Sigmoid colon (tissue), 7 donors: Measurements from ENCODE around the gene MPZL1. TPM values are rescaled to one million over a fixed set of nuclear protein-coding genes. Genes with fewer than 3 reads are reported as not detected.

Experiments used
- DNase-seq: peaks from one replicate; pipeline ENCODE4 v3.0.0-alpha.2; 2019
- H3K27ac ChIP-seq, 4 donors: fragments of 200-600 bp; sonication (generic); one replicate each; pipeline ENCODE4 v1.5.1; 2016 to 2019; ENCODE audit warnings: mild to moderate bottlenecking in 1 of 4
- H3K27me3 ChIP-seq, 3 donors: fragments of 200-600 bp; sonication (generic); one replicate each; pipeline ENCODE4 v1.5.1; 2019; ENCODE audit warnings: mild to moderate bottlenecking in 1 of 3
- H3K36me3 ChIP-seq, 4 donors: fragments of 200-600 bp; sonication (generic); one replicate each; pipeline ENCODE4 v1.5.1; 2016 to 2019
- H3K4me1 ChIP-seq, 4 donors: fragments of 200-600 bp; sonication (generic); one replicate each; pipeline ENCODE4 v1.5.1; 2017 to 2019
- H3K4me3 ChIP-seq, 4 donors: fragments of 200-600 bp; sonication (generic); one replicate each; pipeline ENCODE4 v1.5.1; 2017 to 2019; ENCODE audit warnings: mild to moderate bottlenecking in 2 of 4, moderate library complexity in 1 of 4
- H3K9me3 ChIP-seq, 4 donors: fragments of 200-600 bp in 3 of 4; sonication (generic) in 3 of 4; one replicate each; pipeline versions ENCODE4 v1.5.1 to v1.6.1; 2013 to 2019
- EP300 ChIP-seq, 4 donors: sonication (generic); formaldehyde crosslinking; IDR thresholded peaks; one replicate each; pipeline ENCODE4 v1.6.1; 2017; ENCODE audit warnings: antibody characterized with exemption in 4 of 4
- POLR2A ChIP-seq, 2 donors: fragments of 450-650 bp; IDR thresholded peaks; one replicate each; pipeline ENCODE4 v1.6.1; 2016; ENCODE audit warnings: antibody characterized with exemption in 2 of 2, mild to moderate bottlenecking in 2 of 2, moderate library complexity in 2 of 2
- POLR2AphosphoS5 ChIP-seq, 4 donors: sonication (generic); formaldehyde crosslinking; IDR thresholded peaks; one replicate each; pipeline ENCODE4 v1.6.1; 2017; ENCODE audit warnings: antibody characterized with exemption in 4 of 4
- WGBS, 2 donors: extraction: QIAGEN DNeasy Blood & Tissue Kit; methylation state at CpG; one replicate each; pipeline ENCODE4 v1.1.7; 2013; 5-methylcytosine and 5-hydroxymethylcytosine counted together
- intact Hi-C: fragments of 100-400 bp; cut with DNase I; formaldehyde crosslinking; loops from one replicate; pipeline ENCODE4 v1.15.1; 2023
- polyA plus RNA-seq, 3 donors: library from polyadenylated mRNA; stranded (reverse); fragments of 200-250 nt; gene quantifications; one replicate each; pipeline ENCODE4 v1.2.3, GENCODE V29; 2013
- total RNA-seq, 4 donors: library from RNA; depleted of rRNA; stranded (reverse); fragments of >200 nt; gene quantifications; one replicate each; pipeline ENCODE4 v1.1.0, GENCODE V29; 2016
- TF ChIP-seq, protein P1 (sequence below), 4 experiments: fragments of 450-650 bp in 3 of 4; fragments of 200-600 bp in 1 of 4; IDR thresholded peaks; one replicate each; pipeline ENCODE4 v1.5.1; 2016 to 2019; ENCODE audit warnings: antibody characterized with exemption in 4 of 4, mild to moderate bottlenecking in 3 of 4, moderate library complexity in 2 of 4
- donor health status: healthy with polysubstance abuse.
- donor health status: Bipolar disorder and iron deficiency.
- donor health status: healthy.

The MPZL1 gene
- total and polyA plus RNA-seq, 7 donors = 8.8 to 69.5 (median 52.4) TPM

DNA sequence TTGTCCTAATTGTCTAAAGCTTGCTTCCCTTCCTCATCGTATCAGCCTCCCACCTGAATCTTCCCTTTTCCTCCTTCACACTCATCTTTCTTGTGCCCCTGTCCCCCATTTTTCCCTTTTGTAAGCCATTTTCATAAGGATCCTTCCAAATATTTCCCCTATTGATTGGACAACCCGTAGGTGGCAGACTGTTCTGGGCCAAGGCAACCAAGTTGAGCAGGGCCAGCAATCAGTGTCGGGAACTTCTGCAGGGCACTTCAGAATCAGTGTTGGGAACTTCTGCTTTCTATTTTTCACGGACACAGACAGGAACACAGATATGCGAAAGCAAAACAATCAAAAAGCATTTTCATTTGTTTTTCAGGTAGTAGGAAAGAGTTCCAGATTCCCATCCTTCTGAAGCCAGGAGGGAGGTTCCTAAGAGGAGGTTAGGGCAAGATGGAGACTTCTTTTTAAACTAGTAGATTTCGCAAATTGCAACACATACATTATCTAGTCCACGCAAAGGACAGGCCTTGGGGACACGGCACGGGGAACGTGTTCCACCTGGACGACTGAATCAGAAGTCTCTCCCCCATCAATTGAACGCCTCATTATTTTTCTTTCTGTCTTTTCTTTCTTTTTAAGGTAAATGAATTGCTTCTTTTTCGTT lies 691 bp upstream of the MPZL1 start:
- intact Hi-C loops = loop anchor here (5.0 kb wide), 1 partner anchor 216 kb away; the partner anchor contains the start of genes DCAF6 and MPC2
- H3K4me1 ChIP-seq = peaks cover 0 to 43% (median 31%) of the 10 kb centered on the region in 4 donors
- H3K9me3 ChIP-seq = no peaks in the 10 kb centered on the region
- peak overlapping the region; percentile 91 to 99 (median 98) for H3K4me3 ChIP-seq
- no peak for TF ChIP-seq POLR2AphosphoS5 (IDR thresholded peaks at IDR 0.05)
- TF ChIP-seq, protein P1, sequence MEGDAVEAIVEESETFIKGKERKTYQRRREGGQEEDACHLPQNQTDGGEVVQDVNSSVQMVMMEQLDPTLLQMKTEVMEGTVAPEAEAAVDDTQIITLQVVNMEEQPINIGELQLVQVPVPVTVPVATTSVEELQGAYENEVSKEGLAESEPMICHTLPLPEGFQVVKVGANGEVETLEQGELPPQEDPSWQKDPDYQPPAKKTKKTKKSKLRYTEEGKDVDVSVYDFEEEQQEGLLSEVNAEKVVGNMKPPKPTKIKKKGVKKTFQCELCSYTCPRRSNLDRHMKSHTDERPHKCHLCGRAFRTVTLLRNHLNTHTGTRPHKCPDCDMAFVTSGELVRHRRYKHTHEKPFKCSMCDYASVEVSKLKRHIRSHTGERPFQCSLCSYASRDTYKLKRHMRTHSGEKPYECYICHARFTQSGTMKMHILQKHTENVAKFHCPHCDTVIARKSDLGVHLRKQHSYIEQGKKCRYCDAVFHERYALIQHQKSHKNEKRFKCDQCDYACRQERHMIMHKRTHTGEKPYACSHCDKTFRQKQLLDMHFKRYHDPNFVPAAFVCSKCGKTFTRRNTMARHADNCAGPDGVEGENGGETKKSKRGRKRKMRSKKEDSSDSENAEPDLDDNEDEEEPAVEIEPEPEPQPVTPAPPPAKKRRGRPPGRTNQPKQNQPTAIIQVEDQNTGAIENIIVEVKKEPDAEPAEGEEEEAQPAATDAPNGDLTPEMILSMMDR (IDR thresholded peaks at IDR 0.05) = peak in 1 of 4 experiments; percentile 15
- no peaks in the 10 kb centered on the region for H3K36me3 ChIP-seq
- DNase-seq = no peak
- H3K27me3 ChIP-seq = no peaks in the 10 kb centered on the region
- peak overlapping the region; percentile 89 to 97 (median 94) for H3K27ac ChIP-seq
- WGBS, 2 donors = 5 to 18% methylated on average over 13 of the region's 13 CpGs

DNA sequence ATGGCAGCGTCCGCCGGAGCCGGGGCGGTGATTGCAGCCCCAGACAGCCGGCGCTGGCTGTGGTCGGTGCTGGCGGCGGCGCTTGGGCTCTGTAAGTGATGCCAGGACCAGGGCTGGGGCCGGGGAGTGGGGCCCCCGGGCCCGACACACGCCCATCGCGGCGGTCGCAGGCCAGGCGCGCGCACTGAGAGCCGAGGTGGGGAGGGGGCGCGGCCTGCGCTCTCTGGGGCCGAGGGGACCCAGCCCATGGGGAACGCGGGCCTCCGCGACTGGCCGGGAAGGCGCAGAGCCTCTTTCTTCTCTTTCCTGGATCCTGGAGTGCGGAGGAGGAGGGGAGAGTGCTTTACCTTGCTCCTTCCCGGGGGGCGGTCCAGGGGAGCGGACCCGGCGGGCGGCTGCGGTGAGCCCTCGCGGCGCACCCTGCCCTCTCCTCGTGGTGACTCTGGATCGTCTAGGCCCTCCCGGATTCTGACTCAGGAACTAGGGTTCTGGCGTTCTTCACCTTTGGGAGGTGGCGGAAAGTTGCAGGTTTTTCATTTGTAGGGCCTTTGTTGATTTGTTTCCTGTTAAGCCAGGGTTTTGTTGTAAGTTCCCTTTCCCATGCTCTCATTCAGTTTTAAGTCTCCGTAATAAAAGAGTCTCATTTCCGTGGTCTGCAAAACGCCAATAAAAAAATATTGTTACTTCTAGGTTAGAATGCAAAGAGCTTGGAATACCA lies 529 bp downstream of the MPZL1 start:
- peak overlapping the region; percentile 91 to 99 (median 98) for H3K4me3 ChIP-seq
- 0 to 1% methylated on average over 52 of the region's 52 CpGs for WGBS, 2 donors
- intact Hi-C loops = loop anchor here (2.0 to 5.0 kb wide), 2 partner anchors 80 to 215 kb away; partner anchors contain the start of genes DCAF6 and MPC2
- TF ChIP-seq POLR2A (IDR thresholded peaks at IDR 0.05) (no peak), EP300 (IDR thresholded peaks at IDR 0.05) (no peak), POLR2AphosphoS5 (IDR thresholded peaks at IDR 0.05) (no peak)
- TF ChIP-seq, protein P1 (IDR thresholded peaks at IDR 0.05) = peak in 1 of 4 experiments; percentile 5
- no peaks in the 10 kb centered on the region for H3K27me3 ChIP-seq
- H3K4me1 ChIP-seq = peaks cover 0 to 53% (median 36%) of the 10 kb centered on the region in 4 donors
- DNase-seq = peak; percentile 75
- H3K36me3 ChIP-seq = no peaks in the 10 kb centered on the region
- H3K9me3 ChIP-seq = no peaks in the 10 kb centered on the region
- peak overlapping the region; percentile 89 to 97 (median 94) for H3K27ac ChIP-seq

DNA sequence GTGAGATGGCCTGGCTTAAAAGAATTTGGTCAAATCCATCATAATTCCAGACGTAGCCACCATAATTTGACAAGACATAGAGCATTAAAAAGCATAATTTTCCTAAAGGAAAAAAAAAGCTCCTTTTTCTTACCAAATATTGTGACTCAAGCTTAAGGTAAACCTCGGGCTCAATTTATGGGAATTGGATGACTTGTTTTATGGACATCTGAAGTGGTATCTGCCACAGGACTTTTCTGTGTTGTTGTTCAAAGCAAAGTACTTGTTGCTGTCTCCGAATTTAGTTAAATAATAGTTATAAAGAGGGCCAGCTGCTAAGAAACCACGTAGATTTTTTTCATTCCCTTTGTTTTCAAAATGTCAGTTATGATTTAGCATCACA lies 1.1 kb downstream of the MPZL1 start:
- 4 to 17% methylated on average over 4 of the region's 4 CpGs for WGBS, 2 donors
- TF ChIP-seq EP300 (IDR thresholded peaks at IDR 0.05) = no peak
- TF ChIP-seq POLR2AphosphoS5 (IDR thresholded peaks at IDR 0.05) = no peak
- TF ChIP-seq POLR2A (IDR thresholded peaks at IDR 0.05) = no peak
- TF ChIP-seq, protein P1 (IDR thresholded peaks at IDR 0.05) = no peak
- Histone ChIP-seq H3K27ac (peak overlapping the region; percentile 89 to 97 (median 94)), H3K4me3 (peak overlapping the region; percentile 91 to 99 (median 98)), H3K9me3 (no peaks in the 10 kb centered on the region), H3K4me1 (peaks cover 0 to 54% (median 36%) of the 10 kb centered on the region in 4 donors), H3K27me3 (no peaks in the 10 kb centered on the region), H3K36me3 (no peaks in the 10 kb centered on the region)
- DNase-seq = no peak
- intact Hi-C loops = loop anchor here (2.0 to 5.0 kb wide), 2 partner anchors 80 to 214 kb away; partner anchors contain the start of genes DCAF6 and MPC2

DNA sequence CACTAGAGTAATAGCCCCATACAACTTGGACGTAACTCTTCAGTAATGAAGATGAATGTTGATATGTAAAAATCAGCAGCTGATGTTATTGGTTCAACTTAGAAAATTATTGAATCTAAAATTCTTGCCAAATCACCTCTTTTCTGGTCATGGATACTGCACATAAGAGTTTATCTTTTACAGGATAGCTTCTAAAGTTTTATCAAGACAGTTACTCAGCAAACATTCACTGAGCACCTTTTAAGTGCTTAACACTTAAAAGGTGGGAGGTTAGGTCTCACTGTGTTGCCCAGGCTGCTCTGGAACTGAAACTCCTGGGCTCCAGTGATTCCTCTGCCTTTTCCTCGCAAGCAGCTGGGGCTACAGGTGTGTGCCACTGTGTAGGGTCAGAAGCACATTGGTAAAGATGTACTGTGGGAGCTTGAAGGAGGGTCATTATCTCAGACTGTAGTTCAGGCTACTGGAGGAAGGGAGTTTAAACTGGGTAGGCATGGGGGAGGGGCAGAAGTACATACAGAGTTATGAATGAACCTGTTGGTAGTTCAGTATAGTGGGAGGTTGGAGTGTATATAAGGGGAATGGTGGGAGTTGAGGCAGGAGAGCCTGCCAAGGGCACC lies 2.0 kb downstream of the MPZL1 start:
- H3K36me3 ChIP-seq = no peaks in the 10 kb centered on the region
- H3K9me3 ChIP-seq = no peaks in the 10 kb centered on the region
- no peak for DNase-seq
- no peaks in the 10 kb centered on the region for H3K27me3 ChIP-seq
- peak overlapping the region in 2 of 4 donors; percentile 91 to 97 for H3K4me3 ChIP-seq
- no peak for TF ChIP-seq EP300 (IDR thresholded peaks at IDR 0.05)
- TF ChIP-seq, protein P1 (IDR thresholded peaks at IDR 0.05) = no peak
- intact Hi-C loops = loop anchor here (2.0 to 5.0 kb wide), 2 partner anchors 79 to 213 kb away; partner anchors contain the start of genes DCAF6 and MPC2
- WGBS, 2 donors = 47 to 68% methylated on average over 2 of the region's 2 CpGs
- H3K27ac ChIP-seq = peak overlapping the region in 2 of 4 donors; percentile 94 to 95
- peaks cover 0 to 54% (median 38%) of the 10 kb centered on the region in 4 donors for H3K4me1 ChIP-seq
